HG02852 (cell line): ENCODE results near the gene CREB3L1.
"Not testable (repeated sequence)": the region's sequence is repeated elsewhere in the genome, so short reads cannot be mapped to it uniquely, and the experiment has no call there.

Source experiments
- ATAC-seq: cut with Tn5 transposase; IDR thresholded peaks from one replicate; pipeline ENCODE4 v1.9.1; 2021; ENCODE audit warnings: mild to moderate bottlenecking, moderate library complexity; ENCODE audit not compliant: unreplicated experiment

The CREB3L1 gene

GRCh38 chr11:46295312-46296058 is 18.0 kb downstream of the CREB3L1 start:
- peak; percentile 87 for ATAC-seq

- no peak for ATAC-seq
Observed at GRCh38 chr11:46296059-46296527, 18.6 kb downstream of the CREB3L1 start.

GRCh38 chr11:46296528-46297448 is 19.3 kb downstream of the CREB3L1 start:
- ATAC-seq, result no peak

GRCh38 chr11:46298699-46299433 is 21.4 kb downstream of the CREB3L1 start:
- no peak for ATAC-seq

GRCh38 chr11:46299451-46299961 is 22.0 kb downstream of the CREB3L1 start:
- ATAC-seq, result no peak

- ATAC-seq, result no peak
Observed at GRCh38 chr11:46300270-46300669, 22.8 kb downstream of the CREB3L1 start.

- ATAC-seq, result peak; percentile 76
Observed at GRCh38 chr11:46302866-46303265, 25.4 kb downstream of the CREB3L1 start.

- not testable (repeated sequence) for ATAC-seq
Observed at GRCh38 chr11:46304036-46304435, 26.6 kb downstream of the CREB3L1 start.

GRCh38 chr11:46304605-46305179 is 27.2 kb downstream of the CREB3L1 start:
- ATAC-seq, result no peak

- no peak for ATAC-seq
Observed at GRCh38 chr11:46305295-46305694, 27.8 kb downstream of the CREB3L1 start.

GRCh38 chr11:46306296-46306853 is 28.9 kb downstream of the CREB3L1 start:
- ATAC-seq, result no peak

- no peak for ATAC-seq
Observed at GRCh38 chr11:46307369-46307768, 29.9 kb downstream of the CREB3L1 start.

GRCh38 chr11:46307785-46308341 is 30.4 kb downstream of the CREB3L1 start:
- ATAC-seq, result no peak

- peak; percentile 56 for ATAC-seq
Observed at GRCh38 chr11:46308631-46309419, 31.4 kb downstream of the CREB3L1 start.

- ATAC-seq, result peak; percentile 57
Observed at GRCh38 chr11:46309814-46310259, 32.4 kb downstream of the CREB3L1 start.

- ATAC-seq, result peak; percentile 59
Observed at GRCh38 chr11:46315033-46315738, 37.7 kb downstream of the CREB3L1 start.

- ATAC-seq, result no peak
Observed at GRCh38 chr11:46315783-46316563, 38.5 kb downstream of the CREB3L1 start.

GRCh38 chr11:46319074-46319453 is 41.6 kb downstream of the CREB3L1 start:
- ATAC-seq, result no peak
